NCI-H2227 (cell line): ENCODE measurements around the gene EPHB2.

Experiments used
- DNase-seq: peaks from one replicate; lab custom pipeline; 2025; ENCODE audit not compliant: unreplicated experiment; lab: John Stamatoyannopoulos, UW

The EPHB2 gene

GRCh38 chr1:22853651-22854185, 143.1 kb downstream of the EPHB2 start:
- no peak for DNase-seq

- DNase-seq = no peak
Measured at GRCh38 chr1:22854688-22855565, 144.3 kb downstream of the EPHB2 start.

- DNase-seq = no peak
Measured at GRCh38 chr1:22855668-22856606, 145.3 kb downstream of the EPHB2 start.

GRCh38 chr1:22857661-22858060, 147.0 kb downstream of the EPHB2 start:
- no peak for DNase-seq

GRCh38 chr1:22860414-22860800, 149.8 kb downstream of the EPHB2 start:
- no peak for DNase-seq

GRCh38 chr1:22860883-22861385, 150.3 kb downstream of the EPHB2 start:
- no peak for DNase-seq

GRCh38 chr1:22861764-22862440, 151.3 kb downstream of the EPHB2 start:
- DNase-seq = peak; percentile 30

GRCh38 chr1:22862752-22863151, 152.1 kb downstream of the EPHB2 start:
- DNase-seq = no peak

- no peak for DNase-seq
Measured at GRCh38 chr1:22863766-22864165, 153.1 kb downstream of the EPHB2 start.

- DNase-seq = no peak
Measured at GRCh38 chr1:22864886-22865285, 154.2 kb downstream of the EPHB2 start.

- DNase-seq = no peak
Measured at GRCh38 chr1:22865736-22866135, 155.1 kb downstream of the EPHB2 start.

- no peak for DNase-seq
Measured at GRCh38 chr1:22866868-22867267, 156.2 kb downstream of the EPHB2 start.

- DNase-seq = no peak
Measured at GRCh38 chr1:22868331-22868730, 157.7 kb downstream of the EPHB2 start.

GRCh38 chr1:22869325-22869724, 158.7 kb downstream of the EPHB2 start:
- no peak for DNase-seq

- no peak for DNase-seq
Measured at GRCh38 chr1:22870201-22870871, 159.7 kb downstream of the EPHB2 start.

- no peak for DNase-seq
Measured at GRCh38 chr1:22872981-22873664, 162.5 kb downstream of the EPHB2 start.

GRCh38 chr1:22874785-22875184, 164.1 kb downstream of the EPHB2 start:
- no peak for DNase-seq

- DNase-seq = no peak
Measured at GRCh38 chr1:22875241-22875640, 164.6 kb downstream of the EPHB2 start.

GRCh38 chr1:22875841-22876240, 165.2 kb downstream of the EPHB2 start:
- DNase-seq = no peak
